HG03175 (cell line): ENCODE measurements around the gene XRCC3.
"Not testable (repeated sequence)": the region's sequence is repeated elsewhere in the genome, so short reads cannot be mapped to it uniquely, and the experiment has no call there.

ENCODE experiments used
- ATAC-seq: cut with Tn5 transposase; IDR thresholded peaks from one replicate; pipeline ENCODE4 v1.9.1; 2021; ENCODE audit warnings: mild to moderate bottlenecking, moderate library complexity; ENCODE audit not compliant: unreplicated experiment

XRCC3 gene

DNA sequence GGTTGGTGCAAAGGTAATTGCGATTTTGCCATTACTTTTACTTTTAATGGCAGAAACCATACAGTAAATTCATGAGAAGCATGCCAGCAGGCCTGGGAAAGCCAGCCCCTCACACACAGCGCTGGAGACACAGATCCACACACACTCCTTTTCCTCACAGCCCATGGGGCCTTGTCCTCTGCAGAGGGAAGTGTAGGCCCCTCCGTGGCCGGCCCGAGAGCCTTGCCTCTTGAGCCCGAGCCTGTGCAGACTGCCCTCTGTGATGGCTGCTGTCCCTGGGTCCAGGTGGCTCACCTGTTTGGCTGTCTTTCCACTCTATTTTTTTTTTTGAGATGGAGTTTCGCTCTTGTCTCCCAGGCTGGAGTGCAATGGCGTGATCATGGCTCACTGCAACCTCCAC is 39.3 kb downstream of the XRCC3 start:
- no peak for ATAC-seq

- no peak for ATAC-seq
Measured at GRCh38 chr14:103671911-103672310, 43.3 kb downstream of the XRCC3 start.

GRCh38 chr14:103669370-103669769 is 45.9 kb downstream of the XRCC3 start:
- ATAC-seq: no peak

GRCh38 chr14:103668117-103668516 is 47.1 kb downstream of the XRCC3 start:
- ATAC-seq: no peak

GRCh38 chr14:103667671-103668070 is 47.6 kb downstream of the XRCC3 start:
- no peak for ATAC-seq

DNA sequence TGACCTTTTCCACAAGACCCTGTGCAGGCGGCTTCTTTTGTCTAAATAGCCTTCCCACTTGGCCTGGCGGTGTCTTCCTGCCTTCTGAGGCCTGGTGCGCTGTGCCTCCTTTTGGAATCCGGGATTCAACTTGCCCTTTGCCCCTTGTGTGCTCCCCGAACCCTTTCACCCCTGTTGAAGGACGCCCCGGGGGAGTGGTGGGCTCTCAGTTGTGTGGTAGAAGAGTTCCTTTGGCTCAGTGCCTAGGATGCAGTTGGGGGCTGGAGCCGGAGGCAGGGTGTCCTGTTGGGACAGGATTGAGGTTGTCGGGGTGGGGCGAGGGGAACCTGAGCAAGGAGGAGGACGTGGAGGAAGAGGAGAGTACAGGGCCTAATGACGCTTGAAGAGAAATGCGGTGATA is 51.7 kb downstream of the XRCC3 start:
- ATAC-seq: no peak

- ATAC-seq: no peak
Measured at GRCh38 chr14:103662591-103662990, 52.7 kb downstream of the XRCC3 start.

GRCh38 chr14:103662029-103662428 is 53.2 kb downstream of the XRCC3 start:
- no peak for ATAC-seq

GRCh38 chr14:103659631-103660030 is 55.6 kb downstream of the XRCC3 start:
- ATAC-seq: no peak

GRCh38 chr14:103657471-103657870 is 57.8 kb downstream of the XRCC3 start:
- ATAC-seq: no peak

DNA sequence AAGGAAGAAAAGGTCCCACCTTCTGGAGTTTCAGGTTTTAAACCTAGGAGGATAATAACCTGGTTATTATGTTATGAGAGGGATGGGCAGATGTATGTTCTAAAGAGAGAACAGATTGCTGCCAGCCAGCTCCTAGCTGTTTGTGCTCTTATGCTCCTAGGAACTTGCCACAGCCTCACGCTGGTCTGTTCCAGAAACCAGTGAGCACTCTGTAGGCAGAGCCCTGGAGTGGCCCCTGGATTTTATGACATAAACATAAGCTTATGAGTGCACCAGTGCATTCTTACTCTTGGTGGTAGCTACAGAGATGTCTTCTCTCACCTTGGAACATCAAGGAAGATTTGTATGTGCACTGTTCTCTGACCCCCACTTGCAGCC is 58.5 kb downstream of the XRCC3 start:
- ATAC-seq: no peak

DNA sequence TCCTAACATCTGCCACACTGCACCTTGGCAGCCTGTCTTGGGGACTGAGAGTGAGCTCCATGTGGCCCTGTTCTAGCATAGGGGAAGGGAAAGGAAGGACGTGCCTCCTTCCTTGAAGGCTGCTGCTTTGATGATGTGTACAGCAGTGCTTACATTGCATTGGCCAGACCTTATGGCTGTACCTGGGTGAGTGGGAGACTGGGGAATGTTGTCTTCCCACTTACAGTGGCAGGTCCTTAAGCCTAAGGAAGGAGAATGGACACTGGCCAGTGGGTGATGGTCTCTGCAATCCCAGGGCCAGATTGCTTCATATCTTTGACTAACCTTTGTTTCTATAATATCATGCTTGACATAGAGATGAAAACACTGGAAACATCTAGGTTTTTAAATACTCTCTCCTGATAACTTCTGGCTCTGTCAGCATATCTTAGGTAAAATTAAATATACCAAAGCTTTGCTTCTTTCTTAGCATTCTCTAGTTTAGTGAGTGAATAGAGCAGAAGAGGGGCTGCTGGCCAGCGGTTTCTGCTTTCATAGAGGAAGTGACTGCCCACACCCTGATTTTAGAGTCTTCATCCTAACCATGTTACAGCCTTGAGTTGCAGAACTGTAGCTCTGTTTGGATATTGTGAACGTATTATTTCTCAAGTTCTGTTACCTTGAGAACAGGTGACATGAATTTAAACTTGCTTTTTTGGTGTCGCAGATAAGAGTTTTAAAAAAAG is 59.1 kb downstream of the XRCC3 start:
- ATAC-seq: no peak

- no peak for ATAC-seq
Measured at GRCh38 chr14:103654619-103655018, 60.6 kb downstream of the XRCC3 start.

GRCh38 chr14:103653805-103654204 is 61.4 kb downstream of the XRCC3 start:
- ATAC-seq: no peak

GRCh38 chr14:103653336-103653735 is 61.9 kb downstream of the XRCC3 start:
- ATAC-seq: not testable (repeated sequence)

GRCh38 chr14:103652806-103653205 is 62.4 kb downstream of the XRCC3 start:
- no peak for ATAC-seq

DNA sequence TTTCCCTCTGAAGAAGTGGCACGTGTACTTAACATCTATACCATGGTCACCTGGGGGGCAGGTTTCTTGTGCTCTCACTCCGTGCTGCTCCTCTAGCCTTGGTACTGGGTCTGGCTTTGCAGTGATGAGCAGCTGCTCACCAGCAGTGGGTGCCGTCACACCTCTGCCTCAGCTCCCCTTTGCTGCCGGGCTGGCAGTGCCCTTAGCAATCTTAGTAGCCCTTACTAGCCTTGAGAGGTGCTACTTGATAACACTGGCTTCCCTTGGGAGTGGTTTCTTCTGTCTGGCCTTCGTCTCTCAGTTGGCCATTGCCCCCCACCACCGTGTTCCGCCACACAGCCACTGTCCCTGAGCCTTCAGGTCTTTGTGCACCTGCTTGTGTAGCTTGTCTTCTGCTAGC is 63.7 kb downstream of the XRCC3 start:
- ATAC-seq: no peak

DNA sequence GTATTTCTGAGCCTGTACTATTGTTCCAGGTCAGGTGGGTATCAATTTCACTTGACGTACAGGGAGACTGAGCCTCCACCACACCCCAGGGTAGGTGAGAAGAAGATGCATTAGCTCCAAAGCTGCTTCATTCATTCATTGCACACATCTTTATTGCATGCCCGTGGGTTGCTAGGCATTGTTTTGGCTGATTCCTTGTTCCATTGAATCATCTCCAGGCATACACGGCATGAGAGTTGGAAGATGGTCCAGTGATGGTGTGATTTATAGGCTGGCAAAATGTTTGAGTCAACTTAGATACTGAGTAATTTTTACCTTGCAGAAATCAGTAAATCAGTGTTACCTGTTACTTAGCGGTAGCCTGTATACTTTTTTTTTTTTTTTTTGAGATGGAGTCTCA is 65.0 kb downstream of the XRCC3 start:
- no peak for ATAC-seq

- ATAC-seq: no peak
Measured at GRCh38 chr14:103649001-103649400, 66.2 kb downstream of the XRCC3 start.
